HG02981 (cell line): ENCODE measurements around the gene LENEP.

Source experiments
- ATAC-seq: cut with Tn5 transposase; IDR thresholded peaks from one replicate; pipeline ENCODE4 v1.9.1; 2021; ENCODE audit warnings: mild to moderate bottlenecking, moderate library complexity; ENCODE audit not compliant: unreplicated experiment

Gene LENEP

GRCh38 chr1:154998201-154998780, 4.9 kb downstream of the LENEP start:
- no peak for ATAC-seq

- no peak for ATAC-seq
Measured at GRCh38 chr1:154998818-154999570, 5.6 kb downstream of the LENEP start.

DNA sequence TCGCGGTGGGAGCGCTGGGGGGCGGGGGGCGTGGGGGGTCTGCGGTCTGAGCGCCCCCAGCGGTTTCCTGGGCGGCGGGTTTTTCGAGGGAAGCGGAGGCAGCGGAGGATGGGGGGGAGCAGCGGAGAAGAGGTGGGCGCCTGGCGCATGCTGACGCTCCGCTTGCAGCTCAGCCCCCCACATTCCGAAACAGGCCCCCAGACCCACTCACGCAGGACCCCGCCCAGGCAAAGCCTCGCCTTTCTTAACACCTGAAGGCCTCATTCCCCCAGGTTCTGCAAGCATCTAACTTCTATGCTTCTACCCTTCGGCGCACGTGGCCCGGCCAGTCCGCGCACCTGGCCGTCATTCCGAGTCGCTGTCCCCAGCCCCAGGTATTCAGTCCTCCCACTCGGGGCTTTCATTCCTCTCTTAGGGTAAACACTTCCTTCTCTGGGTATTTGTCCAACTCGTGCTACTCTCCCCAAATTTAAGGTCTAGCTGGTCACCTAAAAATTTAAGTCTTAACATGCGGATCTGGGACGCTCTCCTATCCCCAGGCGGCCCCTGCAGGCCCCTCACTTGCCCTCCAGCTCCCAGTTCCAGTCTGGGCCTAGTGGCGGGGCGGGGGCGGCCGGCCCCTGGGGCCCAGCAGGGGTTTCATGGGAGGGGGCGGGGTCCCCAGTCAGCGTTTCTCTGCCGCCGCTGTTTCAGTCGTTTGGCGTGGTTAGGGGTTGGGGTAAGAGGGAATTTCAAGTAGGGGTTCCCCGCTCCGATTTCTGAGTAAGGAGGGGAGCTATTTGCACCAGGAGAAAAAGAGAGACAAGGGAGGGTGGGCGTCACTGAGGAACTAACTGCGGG, 6.4 kb downstream of the LENEP start:
- ATAC-seq, result no peak

DNA sequence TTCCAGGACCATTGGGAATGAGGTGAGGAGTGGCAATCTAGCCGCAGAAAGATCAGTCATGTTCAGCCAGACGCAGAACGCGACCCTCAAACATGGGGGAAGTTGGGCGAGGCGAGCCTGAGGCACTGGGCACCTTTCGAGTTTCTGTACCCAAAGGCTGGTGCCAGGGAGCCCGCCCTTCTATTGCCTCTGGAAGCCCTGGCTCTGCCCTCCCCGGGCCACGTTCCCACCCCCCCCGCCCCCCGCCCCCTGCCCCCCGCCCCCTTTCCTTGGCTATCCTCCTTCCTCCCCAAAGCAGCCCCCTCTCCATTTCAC, 7.0 kb downstream of the LENEP start:
- ATAC-seq, result no peak

DNA sequence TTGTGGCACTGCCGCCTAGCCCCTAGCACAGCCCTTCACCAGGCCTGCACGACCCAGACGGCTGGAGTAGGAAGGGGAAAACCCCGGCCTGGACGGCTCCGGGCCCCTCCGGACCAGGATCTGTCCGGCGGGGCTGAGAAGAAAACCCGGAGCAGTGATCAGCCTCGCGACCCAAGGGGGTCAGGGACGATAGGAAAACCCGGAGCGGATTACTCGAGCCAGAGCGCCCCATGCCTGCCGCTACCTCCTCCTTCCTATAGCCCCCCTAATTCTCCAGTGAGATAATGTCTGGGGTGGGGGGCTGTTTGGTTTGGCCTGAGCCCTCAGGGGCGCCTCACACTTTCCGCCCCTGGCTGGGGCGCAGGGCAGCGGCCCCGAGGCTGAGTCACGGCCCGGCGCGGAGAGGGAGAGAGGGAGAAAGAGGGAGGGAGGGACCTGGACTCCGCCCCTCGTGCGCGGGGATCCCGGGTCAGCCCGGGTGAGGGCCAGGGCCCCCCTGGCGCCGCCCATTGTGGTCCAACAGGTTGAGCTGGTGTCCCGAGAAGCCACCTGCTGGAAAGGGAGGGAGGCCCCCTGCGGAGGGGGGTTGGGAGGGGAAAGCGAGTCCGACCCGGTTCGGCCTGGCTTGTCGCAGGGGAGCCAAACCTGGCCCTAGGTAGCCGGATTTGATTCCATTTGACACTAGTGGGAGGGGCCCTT, 7.5 kb downstream of the LENEP start:
- ATAC-seq, result peak; percentile 25

- no peak for ATAC-seq
Measured at GRCh38 chr1:155001425-155001674, 8.0 kb downstream of the LENEP start.

GRCh38 chr1:155001675-155002463, 8.5 kb downstream of the LENEP start:
- ATAC-seq, result peak; percentile 59

- ATAC-seq, result peak; percentile 0
Measured at GRCh38 chr1:155002464-155003226, 9.3 kb downstream of the LENEP start, which contains the start of gene ZBTB7B. TSS of gene ZBTB7B (plus strand) at chr1:155002802. CDS start at chr1:155014661, 11,859 bp downstream.

DNA sequence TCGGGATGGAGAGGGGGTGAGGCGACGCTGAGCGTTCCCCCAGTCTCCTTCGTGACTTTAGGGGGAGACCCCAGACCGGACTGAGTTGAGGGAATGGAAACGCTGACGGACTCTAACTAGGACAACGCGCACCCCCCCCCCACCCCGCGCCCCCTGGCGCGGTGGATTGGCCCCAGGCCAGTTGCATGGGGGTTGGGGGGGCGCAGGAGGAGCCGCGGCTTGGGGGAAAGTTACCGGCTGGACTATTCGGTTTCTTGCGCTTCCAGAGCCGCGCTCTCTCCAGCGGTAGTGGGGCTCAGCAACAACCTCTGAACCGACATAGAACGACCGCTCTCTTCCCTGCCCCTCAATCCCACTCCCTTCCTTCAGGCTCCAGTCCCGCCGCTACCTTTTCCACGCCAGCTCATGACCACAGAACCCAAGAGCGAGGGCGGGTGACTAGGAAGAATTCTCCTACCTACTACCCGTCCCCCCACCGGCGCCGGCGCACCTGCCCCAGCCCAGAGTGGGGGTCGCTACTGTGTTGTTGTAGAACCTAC, 9.9 kb downstream of the LENEP start:
- ATAC-seq, result no peak

- no peak for ATAC-seq
Measured at GRCh38 chr1:155003766-155004351, 10.5 kb downstream of the LENEP start.

DNA sequence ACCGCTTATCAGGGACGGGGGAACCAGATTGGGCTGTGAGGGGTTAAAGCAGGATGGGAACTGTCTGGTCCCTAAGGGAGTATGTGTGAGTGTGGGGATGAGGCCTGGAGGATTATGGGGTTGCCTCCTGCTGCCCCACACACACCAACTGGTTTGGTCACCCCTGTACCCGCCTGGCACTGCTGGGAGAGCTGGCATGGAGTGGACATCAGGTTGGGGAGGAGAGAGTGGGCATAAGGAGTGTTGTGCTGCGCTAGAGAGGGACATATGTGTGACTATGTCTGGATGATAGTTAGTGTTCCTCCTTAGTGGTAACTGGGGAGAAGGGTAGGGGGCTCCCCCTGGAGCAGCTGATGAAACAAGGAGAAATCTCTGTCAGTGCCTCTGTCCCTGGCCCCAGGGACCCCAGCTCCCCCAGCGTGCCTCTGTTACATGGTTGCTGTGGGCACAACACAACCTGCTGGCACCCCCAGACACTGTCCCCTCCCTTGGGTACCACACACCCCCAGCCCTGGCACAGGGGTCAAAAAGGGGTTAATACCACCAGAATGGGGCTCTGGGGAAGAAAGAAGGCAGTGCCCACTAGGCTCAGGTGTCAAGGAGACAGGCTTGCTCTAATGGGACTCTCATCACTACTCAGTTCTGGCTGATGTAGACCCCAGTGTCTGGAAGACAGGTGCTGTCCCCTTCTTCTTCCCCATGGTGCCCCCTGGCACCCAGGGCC, 11.1 kb downstream of the LENEP start:
- ATAC-seq, result no peak

DNA sequence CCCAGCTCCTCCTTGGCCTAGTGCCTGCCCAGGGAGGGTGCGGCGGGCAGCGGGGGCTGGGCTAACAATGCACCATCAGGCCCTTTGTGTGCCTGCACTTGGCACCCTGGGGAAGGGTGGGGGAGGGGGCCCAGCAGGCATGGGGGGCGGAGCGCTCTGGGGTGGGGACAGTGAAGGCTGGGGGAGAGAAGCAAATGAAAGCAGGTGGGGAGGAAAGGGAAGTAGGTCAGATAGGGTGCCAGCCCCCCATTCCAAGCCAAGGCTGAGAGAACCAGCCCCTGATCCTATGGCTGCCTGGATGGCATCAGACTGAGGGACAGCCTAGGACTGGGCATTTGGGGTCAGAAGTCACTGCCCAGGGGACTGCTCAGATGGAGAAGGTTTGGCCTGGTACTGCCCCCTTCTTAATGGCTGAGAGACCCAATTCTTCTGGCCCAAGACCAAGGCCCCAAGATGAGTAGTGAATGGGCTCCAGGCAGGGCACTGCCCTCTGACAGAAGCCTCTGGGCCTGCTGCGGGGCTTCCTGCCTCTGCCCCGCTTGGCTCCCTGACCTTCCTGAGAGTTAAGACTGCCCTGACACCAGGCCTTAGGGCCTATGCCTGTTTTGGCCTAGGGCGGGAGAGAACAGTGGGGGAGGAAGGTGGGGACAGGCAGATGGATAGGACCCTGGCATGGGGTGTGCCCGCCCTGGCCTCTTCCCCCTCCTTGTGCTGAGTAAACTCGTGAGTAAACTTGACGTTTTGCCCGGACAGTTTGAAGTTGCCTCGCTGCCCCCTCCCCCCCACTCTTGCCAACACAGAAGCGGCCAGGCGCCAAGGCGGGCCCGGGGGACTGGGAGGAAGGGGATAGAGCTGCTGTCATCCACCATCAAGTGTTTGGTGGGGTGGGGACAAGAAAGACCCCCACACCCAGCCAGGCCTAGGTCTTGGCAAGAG, 12.0 kb downstream of the LENEP start:
- no peak for ATAC-seq

DNA sequence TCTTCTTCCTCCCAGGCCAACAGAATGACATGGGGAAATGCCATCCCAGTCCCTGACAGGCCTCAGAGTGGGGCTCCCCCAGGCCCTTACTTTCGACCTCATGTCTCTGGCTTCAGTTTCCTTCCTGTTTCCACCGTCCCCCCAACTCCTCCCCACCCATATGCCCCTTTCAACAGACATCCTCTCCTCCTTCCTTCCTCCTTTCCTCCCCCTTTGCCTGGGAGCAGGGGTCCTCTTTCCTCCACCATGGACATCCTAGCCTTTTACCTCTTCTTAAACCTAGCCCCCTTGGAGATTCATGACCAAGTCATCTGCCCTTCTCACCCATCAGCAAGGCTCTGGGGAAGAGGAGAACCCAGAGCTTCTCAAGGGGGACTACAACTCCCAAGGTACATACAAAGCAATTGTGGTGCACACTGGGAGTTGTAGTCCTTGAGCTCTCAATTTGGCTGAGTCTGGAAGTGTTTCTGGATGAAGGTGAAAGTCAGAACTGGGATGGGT, 13.3 kb downstream of the LENEP start:
- ATAC-seq, result no peak

DNA sequence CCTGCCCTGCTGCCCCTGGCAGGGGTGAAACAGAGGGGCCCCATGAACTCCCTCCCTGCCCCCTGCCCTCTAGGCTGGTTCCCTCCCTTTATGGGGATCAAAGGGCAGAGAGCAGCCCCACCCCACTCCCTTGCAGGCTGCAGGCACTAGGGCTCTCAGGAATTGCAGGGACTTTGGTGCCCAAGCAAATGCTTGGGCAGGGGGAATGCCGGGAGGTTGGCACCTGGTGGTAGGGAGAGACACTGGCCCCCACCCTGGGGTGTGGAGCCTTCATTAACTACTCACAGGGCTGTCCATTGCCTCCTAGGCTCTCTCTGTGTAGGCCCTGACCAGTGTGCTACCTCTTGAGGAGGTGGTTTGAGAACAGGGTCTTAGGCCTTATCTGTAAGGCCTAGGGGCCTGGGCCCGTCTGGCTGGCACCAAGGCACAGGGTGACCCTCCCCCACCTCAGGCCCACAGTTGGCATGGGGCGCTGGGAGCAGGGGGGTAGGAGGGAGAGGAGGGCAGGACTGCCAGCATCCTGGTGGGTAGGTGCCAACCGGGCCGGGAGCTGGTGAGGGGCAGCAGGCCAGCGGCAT, 14.0 kb downstream of the LENEP start:
- no peak for ATAC-seq

- no peak for ATAC-seq
Measured at GRCh38 chr1:155008015-155008941, 14.9 kb downstream of the LENEP start.

DNA sequence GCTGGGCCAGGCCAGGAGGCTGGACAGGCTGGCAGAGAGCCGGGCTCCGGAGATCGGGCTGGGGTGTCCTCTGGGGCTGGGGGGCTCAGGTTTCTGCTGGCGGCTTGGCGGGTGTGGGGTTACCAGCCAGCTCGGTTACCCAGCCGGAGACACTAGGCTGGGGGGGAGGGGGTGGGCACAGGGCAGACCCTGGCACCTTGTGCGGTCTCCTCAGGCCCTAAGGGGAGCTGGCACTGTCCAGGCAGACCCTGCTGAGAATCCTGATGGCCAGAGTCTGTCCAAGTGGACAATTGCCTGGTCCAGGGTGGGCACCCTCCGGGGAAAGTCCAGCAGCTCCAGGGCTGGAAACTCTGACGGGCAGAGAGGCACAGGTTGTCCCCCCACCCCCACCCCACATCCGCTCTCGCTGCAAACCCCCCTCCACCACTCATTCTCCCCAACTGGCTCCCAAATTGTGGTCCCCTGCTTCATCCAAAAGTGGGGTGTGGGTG, 15.9 kb downstream of the LENEP start:
- ATAC-seq, result no peak
